ENCODE measurements around the gene SLC37A2. TPM values are rescaled to one million over a fixed set of nuclear protein-coding genes. Genes with fewer than 3 reads are reported as not detected.

The SLC37A2 gene
- total and polyA plus RNA-seq, 7 donors: 1.2 to 14.1 (median 5.8) TPM

DNA sequence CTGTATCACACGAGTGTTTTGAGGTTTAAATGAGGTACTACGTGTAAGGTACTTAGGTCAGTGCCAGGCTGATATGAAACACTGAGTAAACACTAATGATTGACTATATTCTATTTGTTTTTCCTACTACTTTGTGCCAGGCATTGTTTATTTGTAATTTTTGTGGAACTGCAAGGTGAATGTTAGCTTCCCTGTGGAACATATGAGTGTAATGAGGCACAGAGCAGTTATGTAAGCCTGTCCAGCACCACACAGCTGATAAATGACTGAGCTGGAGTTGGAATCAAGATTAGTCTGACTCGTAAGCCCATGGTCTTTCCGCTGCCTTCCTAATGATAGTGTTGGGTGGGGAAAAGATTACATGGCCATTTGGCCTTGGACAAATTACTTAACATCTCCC lies 5.9 kb downstream of the SLC37A2 start:
- peak overlapping the region in 1 of 4 donors; percentile 62 for H3K27ac ChIP-seq
- WGBS, 2 donors: 53 to 79% methylated on average over 4 of the region's 4 CpGs
- no peak overlapping the region for H3K4me3 ChIP-seq
- peaks cover 0 to 5% (median 4%) of the 10 kb centered on the region in 3 donors for H3K27me3 ChIP-seq
- H3K9me3 ChIP-seq: no peaks in the 10 kb centered on the region
- intact Hi-C loops (cut with DNase I): no loop called here
- H3K4me1 ChIP-seq: no peaks in the 10 kb centered on the region
- no peak for DNase-seq
- H3K36me3 ChIP-seq: no peaks in the 10 kb centered on the region
- TF ChIP-seq POLR2A (IDR thresholded peaks at IDR 0.05) (no peak), EP300 (IDR thresholded peaks at IDR 0.05) (no peak), POLR2AphosphoS5 (IDR thresholded peaks at IDR 0.05) (no peak)
- TF ChIP-seq, protein P1, sequence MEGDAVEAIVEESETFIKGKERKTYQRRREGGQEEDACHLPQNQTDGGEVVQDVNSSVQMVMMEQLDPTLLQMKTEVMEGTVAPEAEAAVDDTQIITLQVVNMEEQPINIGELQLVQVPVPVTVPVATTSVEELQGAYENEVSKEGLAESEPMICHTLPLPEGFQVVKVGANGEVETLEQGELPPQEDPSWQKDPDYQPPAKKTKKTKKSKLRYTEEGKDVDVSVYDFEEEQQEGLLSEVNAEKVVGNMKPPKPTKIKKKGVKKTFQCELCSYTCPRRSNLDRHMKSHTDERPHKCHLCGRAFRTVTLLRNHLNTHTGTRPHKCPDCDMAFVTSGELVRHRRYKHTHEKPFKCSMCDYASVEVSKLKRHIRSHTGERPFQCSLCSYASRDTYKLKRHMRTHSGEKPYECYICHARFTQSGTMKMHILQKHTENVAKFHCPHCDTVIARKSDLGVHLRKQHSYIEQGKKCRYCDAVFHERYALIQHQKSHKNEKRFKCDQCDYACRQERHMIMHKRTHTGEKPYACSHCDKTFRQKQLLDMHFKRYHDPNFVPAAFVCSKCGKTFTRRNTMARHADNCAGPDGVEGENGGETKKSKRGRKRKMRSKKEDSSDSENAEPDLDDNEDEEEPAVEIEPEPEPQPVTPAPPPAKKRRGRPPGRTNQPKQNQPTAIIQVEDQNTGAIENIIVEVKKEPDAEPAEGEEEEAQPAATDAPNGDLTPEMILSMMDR (IDR thresholded peaks at IDR 0.05): no peak

GRCh38 chr11:125069796-125070195 lies 6.7 kb downstream of the SLC37A2 start:
- Histone ChIP-seq H3K4me3 (no peak overlapping the region), H3K27me3 (peaks cover 0 to 5% (median 4%) of the 10 kb centered on the region in 3 donors), H3K27ac (peak overlapping the region; percentile 36 to 62 (median 44)), H3K36me3 (no peaks in the 10 kb centered on the region), H3K4me1 (no peaks in the 10 kb centered on the region), H3K9me3 (no peaks in the 10 kb centered on the region)
- no peak for DNase-seq
- intact Hi-C loops (cut with DNase I): no loop called here
- 69 to 70% methylated on average over 5 of the region's 5 CpGs for WGBS, 2 donors
- TF ChIP-seq, protein P1 (IDR thresholded peaks at IDR 0.05): no peak
- TF ChIP-seq EP300 (IDR thresholded peaks at IDR 0.05) (no peak), POLR2AphosphoS5 (IDR thresholded peaks at IDR 0.05) (no peak), POLR2A (IDR thresholded peaks at IDR 0.05) (no peak)

DNA sequence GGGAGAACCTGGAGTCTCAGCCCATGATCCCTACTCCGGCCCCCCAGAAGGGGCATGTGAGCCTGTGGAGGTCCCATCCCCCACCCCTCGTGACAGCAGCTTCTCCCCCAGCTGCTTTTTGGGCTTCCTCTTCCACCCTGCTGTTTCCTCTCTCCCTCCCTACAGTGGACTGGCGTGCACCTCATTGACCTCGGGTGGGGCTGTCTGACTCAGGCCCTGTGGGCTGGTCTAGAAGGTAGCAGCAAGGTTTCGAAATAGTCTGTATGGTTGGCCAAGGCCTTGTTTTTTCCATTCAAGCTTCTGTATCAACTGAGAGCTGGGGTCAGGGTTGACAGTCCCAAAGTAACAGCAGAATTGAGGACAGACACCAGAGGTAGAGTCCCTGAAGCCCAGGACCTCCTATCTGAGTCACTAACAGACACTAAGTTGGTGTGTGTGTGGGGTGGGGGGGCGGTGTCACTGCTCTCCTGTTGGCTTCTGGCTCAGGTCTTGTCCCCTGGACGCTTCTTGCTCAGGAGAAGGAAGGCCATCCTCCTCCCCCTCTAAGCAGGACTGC lies 7.7 kb downstream of the SLC37A2 start:
- 48 to 55% methylated on average over 7 of the region's 7 CpGs for WGBS, 2 donors
- no peaks in the 10 kb centered on the region for H3K4me1 ChIP-seq
- intact Hi-C loops (cut with DNase I): no loop called here
- no peak overlapping the region for H3K4me3 ChIP-seq
- peaks cover 0 to 5% (median 4%) of the 10 kb centered on the region in 3 donors for H3K27me3 ChIP-seq
- TF ChIP-seq, protein P1 (IDR thresholded peaks at IDR 0.05): no peak
- TF ChIP-seq POLR2A (IDR thresholded peaks at IDR 0.05) (no peak), POLR2AphosphoS5 (IDR thresholded peaks at IDR 0.05) (peak in 2 of 4 donors; percentile 29 to 31), EP300 (IDR thresholded peaks at IDR 0.05) (peak in 1 of 4 donors; percentile 17)
- no peaks in the 10 kb centered on the region for H3K9me3 ChIP-seq
- H3K27ac ChIP-seq: peak overlapping the region in 3 of 4 donors; percentile 25 to 62 (median 45)
- H3K36me3 ChIP-seq: no peaks in the 10 kb centered on the region
- DNase-seq: peak; percentile 86

DNA sequence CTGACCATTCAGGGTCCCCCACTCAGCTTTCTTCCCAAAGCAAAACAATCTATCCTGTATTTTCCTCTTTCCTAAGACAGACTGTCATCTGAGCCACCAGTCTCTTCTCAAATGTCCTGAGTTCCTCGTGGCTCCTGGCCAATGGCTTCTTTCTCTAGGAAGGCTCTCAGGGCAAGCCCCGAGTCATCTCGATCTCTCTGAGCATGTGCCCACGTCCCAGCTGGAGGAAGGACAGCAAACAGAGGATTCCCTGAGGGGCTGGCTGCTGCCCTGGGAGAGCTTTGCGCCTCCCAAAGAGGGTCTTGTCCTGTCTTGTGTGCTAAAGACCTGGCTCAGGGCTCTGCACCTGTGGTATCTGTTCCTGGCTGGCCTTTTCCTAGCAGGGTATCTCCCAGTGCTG lies 8.3 kb downstream of the SLC37A2 start:
- 63 to 67% methylated on average over 5 of the region's 5 CpGs for WGBS, 2 donors
- no peaks in the 10 kb centered on the region for H3K4me1 ChIP-seq
- peak overlapping the region; percentile 22 to 57 (median 35) for H3K27ac ChIP-seq
- H3K36me3 ChIP-seq: no peaks in the 10 kb centered on the region
- peaks cover 0 to 5% (median 4%) of the 10 kb centered on the region in 3 donors for H3K27me3 ChIP-seq
- intact Hi-C loops (cut with DNase I): no loop called here
- no peaks in the 10 kb centered on the region for H3K9me3 ChIP-seq
- TF ChIP-seq EP300 (IDR thresholded peaks at IDR 0.05) (no peak), POLR2A (IDR thresholded peaks at IDR 0.05) (no peak), POLR2AphosphoS5 (IDR thresholded peaks at IDR 0.05) (no peak)
- TF ChIP-seq, protein P1 (IDR thresholded peaks at IDR 0.05): no peak
- no peak overlapping the region for H3K4me3 ChIP-seq
- DNase-seq: peak; percentile 69

- DNase-seq: no peak
- H3K27ac ChIP-seq: peak overlapping the region; percentile 22 to 57 (median 35)
- no peaks in the 10 kb centered on the region for H3K36me3 ChIP-seq
- intact Hi-C loops (cut with DNase I): no loop called here
- 62 to 81% methylated on average over 6 of the region's 6 CpGs for WGBS, 2 donors
- no peak for TF ChIP-seq EP300 (IDR thresholded peaks at IDR 0.05)
- TF ChIP-seq, protein P1 (IDR thresholded peaks at IDR 0.05): no peak
- no peak for TF ChIP-seq POLR2AphosphoS5 (IDR thresholded peaks at IDR 0.05)
- TF ChIP-seq POLR2A (IDR thresholded peaks at IDR 0.05): no peak
- no peaks in the 10 kb centered on the region for H3K9me3 ChIP-seq
- no peaks in the 10 kb centered on the region for H3K4me1 ChIP-seq
- no peak overlapping the region for H3K4me3 ChIP-seq
- H3K27me3 ChIP-seq: peaks cover 0 to 5% (median 4%) of the 10 kb centered on the region in 3 donors
These were observed 8.7 kb downstream of the SLC37A2 start for GRCh38 chr11:125071846-125072217.
